ENCODE measurements around the gene GRPEL1.

DNA sequence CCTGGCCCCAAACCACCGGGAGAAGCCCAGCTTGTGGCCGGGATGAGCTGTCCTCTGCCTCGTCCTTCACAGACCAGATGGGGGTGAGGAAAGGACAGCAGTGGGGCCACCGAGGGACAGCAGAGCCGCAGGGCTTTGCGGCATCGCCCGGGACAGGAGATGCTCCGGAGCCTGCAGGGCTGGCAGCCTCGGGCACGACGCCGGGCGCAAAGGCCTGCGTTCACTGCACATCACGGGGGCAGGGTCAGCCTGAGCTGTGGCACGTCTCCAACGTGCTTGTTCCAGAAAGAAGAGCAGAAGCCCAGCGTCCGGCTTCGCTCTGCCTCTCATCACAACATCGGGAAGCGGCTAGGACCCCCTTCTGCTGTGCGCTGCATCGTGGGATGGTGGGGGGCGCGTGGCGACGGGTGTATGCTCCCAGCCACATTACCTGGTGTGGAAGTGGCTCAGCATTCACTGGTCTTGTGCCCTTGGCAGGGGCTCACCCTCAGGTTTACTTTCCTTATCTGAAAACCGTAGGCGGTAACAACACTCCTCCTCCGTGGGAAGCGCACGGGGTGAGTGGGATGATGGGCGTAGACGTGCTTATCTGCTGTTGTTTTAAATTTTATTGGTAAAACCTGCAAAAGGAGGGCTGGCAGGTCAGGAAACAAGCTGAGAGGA is 17.3 kb downstream of the GRPEL1 start:
- TF ChIP-seq, protein P1, sequence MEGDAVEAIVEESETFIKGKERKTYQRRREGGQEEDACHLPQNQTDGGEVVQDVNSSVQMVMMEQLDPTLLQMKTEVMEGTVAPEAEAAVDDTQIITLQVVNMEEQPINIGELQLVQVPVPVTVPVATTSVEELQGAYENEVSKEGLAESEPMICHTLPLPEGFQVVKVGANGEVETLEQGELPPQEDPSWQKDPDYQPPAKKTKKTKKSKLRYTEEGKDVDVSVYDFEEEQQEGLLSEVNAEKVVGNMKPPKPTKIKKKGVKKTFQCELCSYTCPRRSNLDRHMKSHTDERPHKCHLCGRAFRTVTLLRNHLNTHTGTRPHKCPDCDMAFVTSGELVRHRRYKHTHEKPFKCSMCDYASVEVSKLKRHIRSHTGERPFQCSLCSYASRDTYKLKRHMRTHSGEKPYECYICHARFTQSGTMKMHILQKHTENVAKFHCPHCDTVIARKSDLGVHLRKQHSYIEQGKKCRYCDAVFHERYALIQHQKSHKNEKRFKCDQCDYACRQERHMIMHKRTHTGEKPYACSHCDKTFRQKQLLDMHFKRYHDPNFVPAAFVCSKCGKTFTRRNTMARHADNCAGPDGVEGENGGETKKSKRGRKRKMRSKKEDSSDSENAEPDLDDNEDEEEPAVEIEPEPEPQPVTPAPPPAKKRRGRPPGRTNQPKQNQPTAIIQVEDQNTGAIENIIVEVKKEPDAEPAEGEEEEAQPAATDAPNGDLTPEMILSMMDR (conservative IDR thresholded peaks at IDR 0.05): no peak
- no peak for TF ChIP-seq ZFX (IDR thresholded peaks at IDR 0.05)

Data from C4-2B (cell line).